Esophagus muscularis mucosa (tissue), 4 donors: ENCODE measurements around the gene ELL3. TPM values are rescaled to one million over a fixed set of nuclear protein-coding genes. Genes with fewer than 3 reads are reported as not detected.

ENCODE experiments used
- DNase-seq: peaks from one replicate; pipeline ENCODE4 v3.0.0-alpha.2; 2017; ENCODE audit errors: extremely low spot score
- H3K27ac ChIP-seq, 4 donors: fragments of 200-600 bp; sonication (generic); replicated peaks in 1 of 4; 1 replicate in 3 of 4; 2 replicates in 1 of 4; pipeline ENCODE4 v1.5.1; 2016 to 2019; ENCODE audit warnings: mild to moderate bottlenecking in 1 of 4
- H3K27me3 ChIP-seq, 4 donors: fragments of 200-600 bp; sonication (generic); one replicate each; pipeline versions ENCODE4 v1.5.1 to v1.6.0; 2016 to 2019
- H3K36me3 ChIP-seq, 4 donors: fragments of 200-600 bp; sonication (generic); one replicate each; pipeline ENCODE4 v1.5.1; 2016 to 2019
- H3K4me1 ChIP-seq, 4 donors: fragments of 200-600 bp; sonication (generic); one replicate each; pipeline ENCODE4 v1.5.1; 2016 to 2019
- H3K4me3 ChIP-seq, 4 donors: fragments of 200-600 bp; sonication (generic); 1 replicate in 2 of 4; 2 replicates in 2 of 4; pipeline ENCODE4 v1.5.1; 2016 to 2019; ENCODE audit warnings: mild to moderate bottlenecking in 4 of 4, moderate library complexity in 1 of 4
- H3K9me3 ChIP-seq, 4 donors: fragments of 200-600 bp; sonication (generic); 1 replicate in 3 of 4; 2 replicates in 1 of 4; pipeline ENCODE4 v1.5.1; 2016 to 2019
- WGBS: methylation state at CpG from one replicate; pipeline ENCODE4 v1.1.5; 2018; 5-methylcytosine and 5-hydroxymethylcytosine counted together
- intact Hi-C: fragments of 100-400 bp; cut with DNase I; formaldehyde crosslinking; loops from one replicate; pipeline ENCODE4 v1.15.1; 2023
- small RNA-seq, 3 donors: library from RNA; depleted of rRNA; stranded (forward); fragments of <200 nt; gene quantifications; one replicate each; pipeline ENCODE3, GENCODE V24; 2016
- total RNA-seq, 4 donors: library from RNA; depleted of rRNA; stranded (reverse); fragments of >200 nt; gene quantifications; one replicate each; pipeline versions ENCODE4 v1.1.0 to v1.2.1, GENCODE V29; 2016
- TF ChIP-seq, protein P1 (sequence below), 3 experiments: fragments of 200-600 bp in 2 of 3; fragments of 450-650 bp in 1 of 3; sonication (generic) in 2 of 3; IDR thresholded peaks; one replicate each; pipeline ENCODE4 v1.5.1; 2017 to 2019; ENCODE audit warnings: antibody characterized with exemption in 3 of 3, mild to moderate bottlenecking in 2 of 3, moderate library complexity in 1 of 3

ELL3 gene
- total RNA-seq, 4 donors from 2014 or later = 3.0 to 7.7 (median 4.1) TPM

DNA sequence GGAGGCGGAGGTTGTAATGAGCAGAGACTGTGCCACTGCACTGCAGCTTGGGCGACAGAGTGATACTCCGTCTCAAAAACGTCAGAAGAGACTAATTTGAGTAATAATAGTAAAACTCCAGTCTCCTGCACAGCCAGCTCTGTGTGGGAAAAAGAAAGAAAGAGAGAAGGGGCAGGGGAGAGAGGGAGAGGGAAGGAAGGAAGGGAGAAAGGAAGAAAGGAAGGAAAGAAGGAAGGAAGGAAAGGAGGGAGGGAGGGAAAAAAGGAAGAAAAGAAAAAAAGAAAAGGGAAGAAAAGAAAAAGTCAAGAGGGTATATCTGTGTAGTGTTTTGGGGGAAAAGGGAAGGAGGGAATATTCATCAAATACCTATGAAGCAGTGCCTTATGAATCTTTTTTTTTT lies 53.6 kb downstream of the ELL3 start:
- Histone ChIP-seq H3K36me3 (no peaks in the 10 kb centered on the region), H3K9me3 (no peaks in the 10 kb centered on the region), H3K4me3 (no peak overlapping the region), H3K27ac (no peak overlapping the region), H3K4me1 (no peaks in the 10 kb centered on the region), H3K27me3 (no peaks in the 10 kb centered on the region)
- TF ChIP-seq, protein P1, sequence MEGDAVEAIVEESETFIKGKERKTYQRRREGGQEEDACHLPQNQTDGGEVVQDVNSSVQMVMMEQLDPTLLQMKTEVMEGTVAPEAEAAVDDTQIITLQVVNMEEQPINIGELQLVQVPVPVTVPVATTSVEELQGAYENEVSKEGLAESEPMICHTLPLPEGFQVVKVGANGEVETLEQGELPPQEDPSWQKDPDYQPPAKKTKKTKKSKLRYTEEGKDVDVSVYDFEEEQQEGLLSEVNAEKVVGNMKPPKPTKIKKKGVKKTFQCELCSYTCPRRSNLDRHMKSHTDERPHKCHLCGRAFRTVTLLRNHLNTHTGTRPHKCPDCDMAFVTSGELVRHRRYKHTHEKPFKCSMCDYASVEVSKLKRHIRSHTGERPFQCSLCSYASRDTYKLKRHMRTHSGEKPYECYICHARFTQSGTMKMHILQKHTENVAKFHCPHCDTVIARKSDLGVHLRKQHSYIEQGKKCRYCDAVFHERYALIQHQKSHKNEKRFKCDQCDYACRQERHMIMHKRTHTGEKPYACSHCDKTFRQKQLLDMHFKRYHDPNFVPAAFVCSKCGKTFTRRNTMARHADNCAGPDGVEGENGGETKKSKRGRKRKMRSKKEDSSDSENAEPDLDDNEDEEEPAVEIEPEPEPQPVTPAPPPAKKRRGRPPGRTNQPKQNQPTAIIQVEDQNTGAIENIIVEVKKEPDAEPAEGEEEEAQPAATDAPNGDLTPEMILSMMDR (IDR thresholded peaks at IDR 0.05) = no peak
- DNase-seq = no peak
- intact Hi-C loops = no loop called here
- 80% methylated on average over 4 of the region's 4 CpGs for WGBS

Small RNA genes lying within 50 kb of the gene (small RNA-seq; reads per million reads assigned to genes)
- gene MIR1282 (0 reads per million in 3 donors), gene RNU6-354P (0 reads per million in 3 donors)

Other genes starting within 250 kb of the ELL3 start
- 10 to 100 TPM in 3 of 4 donors, 1 to 10 TPM in 1; 9.8 to 73.4 (median 23.3) TPM for gene PPIP5K1, start 186.8 kb downstream of the ELL3 start, total RNA-seq
- 1 to 10 TPM in 2 of 4 donors, under 1 TPM in 2; 0.13 to 2.2 (median 0.87) TPM for gene CKMT1B, start 182.9 kb downstream of the ELL3 start, total RNA-seq
- under 1 TPM in 2 of 4 donors, not detected in 2; under 0.01 to 0.06 TPM for gene STRC, start 158.2 kb downstream of the ELL3 start, total RNA-seq
- gene CATSPER2, start 128.1 kb downstream of the ELL3 start, total RNA-seq = 1 to 10 TPM in 2 of 4 donors, under 1 TPM in 2; 0.66 to 2.8 (median 1.4) TPM
- under 1 TPM in 1 of 4 donors, not detected in 3; 0.17 TPM for gene CKMT1A, start 83.1 kb downstream of the ELL3 start, total RNA-seq
- gene PDIA3, start 30.5 kb downstream of the ELL3 start, total RNA-seq = 100 to 1,000 TPM in 2 of 4 donors, 10 to 100 TPM in 2; 70.6 to 256 (median 101) TPM
- 100 to 1,000 TPM; 625 to 874 (median 721) TPM for gene SERF2, start 15.4 kb upstream of the ELL3 start, total RNA-seq
- gene SERINC4, start 23.3 kb upstream of the ELL3 start, total RNA-seq = not detected
- 10 to 100 TPM in 1 of 4 donors, 1 to 10 TPM in 3; 4.8 to 12.0 (median 9.4) TPM for gene HYPK, start 23.6 kb upstream of the ELL3 start, total RNA-seq
- gene MFAP1, start 47.7 kb upstream of the ELL3 start, total RNA-seq = 10 to 100 TPM; 18.6 to 21.3 (median 19.7) TPM
- gene WDR76, start 50.0 kb upstream of the ELL3 start, total RNA-seq = 10 to 100 TPM in 2 of 4 donors, 1 to 10 TPM in 2; 5.1 to 12.0 (median 8.2) TPM